ENCODE data around the gene OR6J1.

DNA sequence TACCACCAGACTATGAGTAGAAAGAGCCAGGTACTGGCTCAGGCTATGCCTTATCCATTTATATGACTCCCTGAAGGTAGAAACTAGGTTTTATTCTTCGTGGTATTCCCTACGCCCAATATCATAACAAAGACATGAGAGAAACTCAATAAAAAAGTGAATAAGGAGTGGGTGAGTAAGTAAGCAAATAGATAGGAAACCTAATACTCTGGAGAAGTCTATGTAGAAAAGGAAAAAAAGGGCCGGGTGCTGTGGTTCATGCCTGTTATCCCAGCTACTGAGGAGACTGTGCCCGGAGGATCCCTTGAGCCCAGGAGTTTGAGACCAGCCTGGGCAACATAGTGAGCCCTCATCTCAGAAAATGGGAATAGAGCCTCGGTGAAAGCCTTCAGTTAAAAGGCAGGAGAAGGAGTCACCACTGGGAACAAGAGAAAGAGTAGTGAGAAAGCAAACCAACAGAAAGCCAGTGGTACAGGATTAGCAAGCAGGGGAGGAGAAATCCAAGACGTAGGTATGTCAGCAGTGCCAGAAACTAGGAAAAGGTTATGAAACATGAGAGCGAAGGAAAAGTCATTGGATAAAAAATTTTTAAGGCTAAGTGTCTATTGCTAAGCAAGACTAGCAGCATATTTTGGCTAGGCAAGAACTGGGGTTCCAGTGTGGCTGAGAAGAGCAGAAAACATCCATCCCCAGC lies 6.0 kb upstream of the OR6J1 start:
- no peak for TF ChIP-seq CTCF (IDR thresholded peaks at IDR 0.05)
- no peak for TF ChIP-seq EP300 (IDR thresholded peaks at IDR 0.05)
- TF ChIP-seq POLR2A (IDR thresholded peaks at IDR 0.05), result no peak
- TF ChIP-seq POLR2AphosphoS5 (IDR thresholded peaks at IDR 0.05), result no peak

Data from gastroesophageal sphincter (tissue), 3 donors.